ENCODE results near the gene DOCK2. TPM values are rescaled to one million over a fixed set of nuclear protein-coding genes. Genes with fewer than 3 reads are reported as not detected.
"Not testable (repeated sequence)": the region's sequence is repeated elsewhere in the genome, so short reads cannot be mapped to it uniquely, and the experiment has no call there.

Gene DOCK2
- total and polyA plus RNA-seq, 2 donors (not counting 1 experiment from before 2014, with no cell fraction given) = 112 to 330 TPM

GRCh38 chr5:170092455-170093101, 455.5 kb downstream of the DOCK2 start:
- H3K27me3 ChIP-seq (replicated peaks in 1 of 4; ENCODE audit: control extremely low read depth in 1 of 4, control insufficient read depth in 3 of 4, insufficient read depth in 4 of 4, low read length in 3 of 4) = no peaks in the 10 kb centered on the region
- no peaks in the 10 kb centered on the region for H3K4me1 ChIP-seq (ENCODE audit: control insufficient read depth in 2 of 2, insufficient read depth in 2 of 2, low read length in 2 of 2)
- ChIA-PET CTCF (interaction anchor here (1.5 kb wide), 1 partner anchor 8 kb away, joined by 4 read pairs; no protein-coding TSS in a partner anchor), POLR2A (no interaction called here)
- no peaks in the 10 kb centered on the region for H3K4me1 Mint-ChIP-seq
- H3K9me3 ChIP-seq (ENCODE audit: control extremely low read depth in 1 of 3, control insufficient read depth in 2 of 3, insufficient read depth in 1 of 3, low read length in 2 of 3) = no peaks in the 10 kb centered on the region
- no peak overlapping the region for H3K4me3 Mint-ChIP-seq
- no peak overlapping the region for H3K4me2 ChIP-seq (replicated peaks; ENCODE audit: low read depth, low read length, poor library complexity, severe bottlenecking)
- no peak overlapping the region for H3K9ac ChIP-seq (ENCODE audit: low read length)
- ATAC-seq (ENCODE audit: low read depth) (no peak), DNase-seq (no peak)
- peaks cover 1% of the 10 kb centered on the region for H3K27me3 Mint-ChIP-seq
- no peaks in the 10 kb centered on the region for H3K36me3 ChIP-seq (replicated peaks in 1 of 2; ENCODE audit: control extremely low read depth in 1 of 2, control insufficient read depth in 1 of 2, extremely low read depth in 1 of 2, insufficient read depth in 2 of 2, low read length in 1 of 2)
- no peaks in the 10 kb centered on the region for H4K20me1 ChIP-seq (ENCODE audit: control insufficient read depth, insufficient read depth, low read length, poor library complexity, severe bottlenecking)
- WGBS (ENCODE audit: insufficient coverage) = 96% methylated on average over 5 of the region's 5 CpGs
- no peaks in the 10 kb centered on the region for H3K9me3 Mint-ChIP-seq (ENCODE audit: insufficient read depth)
- no peak overlapping the region for H3K4me3 ChIP-seq (ENCODE audit: control extremely low read depth in 1 of 5, extremely low read depth in 1 of 5, insufficient read depth in 1 of 5, low read depth in 2 of 5, low read length in 4 of 5)
- no peaks in the 10 kb centered on the region for H3K79me2 ChIP-seq (ENCODE audit: control insufficient read depth, insufficient read depth, low read length)
- no peak overlapping the region for H3K27ac ChIP-seq (ENCODE audit: low read length in 2 of 2)
- TF ChIP-seq, protein P1, sequence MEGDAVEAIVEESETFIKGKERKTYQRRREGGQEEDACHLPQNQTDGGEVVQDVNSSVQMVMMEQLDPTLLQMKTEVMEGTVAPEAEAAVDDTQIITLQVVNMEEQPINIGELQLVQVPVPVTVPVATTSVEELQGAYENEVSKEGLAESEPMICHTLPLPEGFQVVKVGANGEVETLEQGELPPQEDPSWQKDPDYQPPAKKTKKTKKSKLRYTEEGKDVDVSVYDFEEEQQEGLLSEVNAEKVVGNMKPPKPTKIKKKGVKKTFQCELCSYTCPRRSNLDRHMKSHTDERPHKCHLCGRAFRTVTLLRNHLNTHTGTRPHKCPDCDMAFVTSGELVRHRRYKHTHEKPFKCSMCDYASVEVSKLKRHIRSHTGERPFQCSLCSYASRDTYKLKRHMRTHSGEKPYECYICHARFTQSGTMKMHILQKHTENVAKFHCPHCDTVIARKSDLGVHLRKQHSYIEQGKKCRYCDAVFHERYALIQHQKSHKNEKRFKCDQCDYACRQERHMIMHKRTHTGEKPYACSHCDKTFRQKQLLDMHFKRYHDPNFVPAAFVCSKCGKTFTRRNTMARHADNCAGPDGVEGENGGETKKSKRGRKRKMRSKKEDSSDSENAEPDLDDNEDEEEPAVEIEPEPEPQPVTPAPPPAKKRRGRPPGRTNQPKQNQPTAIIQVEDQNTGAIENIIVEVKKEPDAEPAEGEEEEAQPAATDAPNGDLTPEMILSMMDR (IDR thresholded peaks at IDR 0.05) = no peak
- TF ChIP-seq EZH2 (IDR thresholded peaks at IDR 0.05; ENCODE audit: borderline replicate concordance, insufficient read depth, low read depth, low read length, poor library complexity, severe bottlenecking) = no peak
- H3K27ac Mint-ChIP-seq = no peak overlapping the region
- intact Hi-C loops (cut with micrococcal nuclease) = no loop called here
- no peak overlapping the region for H2AFZ ChIP-seq (ENCODE audit: insufficient read depth, low read depth, low read length, poor library complexity, severe bottlenecking)

- CTCF ChIA-PET; H3K9me3 Mint-ChIP-seq (ENCODE audit: insufficient read depth); intact Hi-C loops (cut with micrococcal nuclease): not testable (repeated sequence)
Observed at GRCh38 chr5:170094329-170094728, 457.3 kb downstream of the DOCK2 start.

More at GRCh38 chr5:170094329-170094728, 457.3 kb downstream of the DOCK2 start:
- H3K9ac ChIP-seq (ENCODE audit: low read length); H3K27me3 ChIP-seq (replicated peaks in 1 of 4; ENCODE audit: control extremely low read depth in 1 of 4, control insufficient read depth in 3 of 4, insufficient read depth in 4 of 4, low read length in 3 of 4); H4K20me1 ChIP-seq (ENCODE audit: control insufficient read depth, insufficient read depth, low read length, poor library complexity, severe bottlenecking); H3K4me3 ChIP-seq (ENCODE audit: control extremely low read depth in 1 of 5, extremely low read depth in 1 of 5, insufficient read depth in 1 of 5, low read depth in 2 of 5, low read length in 4 of 5); H2AFZ ChIP-seq (ENCODE audit: insufficient read depth, low read depth, low read length, poor library complexity, severe bottlenecking); DNase-seq; H3K36me3 ChIP-seq (replicated peaks in 1 of 2; ENCODE audit: control extremely low read depth in 1 of 2, control insufficient read depth in 1 of 2, extremely low read depth in 1 of 2, insufficient read depth in 2 of 2, low read length in 1 of 2); H3K4me1 ChIP-seq (ENCODE audit: control insufficient read depth in 2 of 2, insufficient read depth in 2 of 2, low read length in 2 of 2); H3K79me2 ChIP-seq (ENCODE audit: control insufficient read depth, insufficient read depth, low read length); ATAC-seq (ENCODE audit: low read depth); H3K27me3 Mint-ChIP-seq; H3K4me2 ChIP-seq (replicated peaks; ENCODE audit: low read depth, low read length, poor library complexity, severe bottlenecking); POLR2A ChIA-PET; H3K27ac ChIP-seq (ENCODE audit: low read length in 2 of 2); H3K4me3 Mint-ChIP-seq; H3K27ac Mint-ChIP-seq; H3K4me1 Mint-ChIP-seq; H3K9me3 ChIP-seq (ENCODE audit: control extremely low read depth in 1 of 3, control insufficient read depth in 2 of 3, insufficient read depth in 1 of 3, low read length in 2 of 3): not testable (repeated sequence)
- WGBS (ENCODE audit: insufficient coverage) = 92% methylated on average over 9 of the region's 10 CpGs
